ENCODE measurements around the gene CRYGN.

CRYGN gene

DNA sequence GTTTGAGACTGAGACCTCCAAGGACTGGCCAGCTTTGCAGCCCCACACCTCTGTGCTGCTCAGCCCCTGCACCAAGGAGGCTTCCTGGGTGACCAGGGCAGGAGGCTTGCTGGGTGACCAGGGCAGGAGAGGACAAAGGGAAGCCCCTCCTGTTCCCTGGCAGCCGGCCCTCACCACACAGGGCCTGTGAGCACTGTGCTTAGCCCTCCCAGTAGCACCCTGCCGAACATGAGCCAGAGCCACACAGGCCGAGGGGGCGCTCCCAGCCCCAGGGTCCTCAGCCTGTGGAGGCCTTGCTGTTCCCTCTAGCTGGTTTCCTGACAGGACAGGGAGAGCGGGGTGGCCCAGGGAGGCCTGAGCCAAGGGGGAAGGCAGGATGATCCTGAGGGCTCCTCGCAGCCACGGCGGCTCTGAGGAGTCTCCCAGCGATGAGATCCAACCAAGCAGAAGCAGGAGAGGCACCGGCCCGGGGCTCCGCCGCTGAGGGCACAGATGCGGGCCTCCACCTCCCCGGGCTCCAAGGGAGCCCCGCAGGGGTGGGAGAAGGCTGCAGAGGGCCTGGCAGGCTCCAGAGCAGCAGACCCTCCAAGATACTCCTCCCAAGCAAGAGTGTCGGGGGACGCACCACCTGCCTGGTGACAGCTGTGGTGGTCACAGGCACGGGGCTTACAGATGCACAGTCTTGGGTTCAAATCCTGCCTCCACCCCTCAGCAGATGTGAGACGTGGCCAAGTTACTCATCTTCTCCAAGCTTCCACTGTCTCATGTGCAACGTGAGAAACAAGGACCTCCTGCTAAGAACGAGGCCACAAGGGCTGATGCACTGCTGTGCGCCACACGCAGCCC lies 52.6 kb downstream of the CRYGN start:
- Histone ChIP-seq H4K20me1 (ENCODE audit: insufficient read depth) (no peaks in the 10 kb centered on the region), H3K4me2 (no peak overlapping the region), H3K27ac (no peak overlapping the region), H3K27me3 (ENCODE audit: insufficient read depth, low read depth) (peaks cover 18% of the 10 kb centered on the region; the same call in 1 of the 2 replicates), H3K4me3 (IDR thresholded peaks at IDR 0.05; ENCODE audit: insufficient read depth, low read depth, low read length) (no peak overlapping the region), H3K36me3 (ENCODE audit: insufficient read depth) (no peaks in the 10 kb centered on the region), H3K79me2 (ENCODE audit: insufficient read depth, low read depth) (no peaks in the 10 kb centered on the region), H2AFZ (ENCODE audit: low read depth) (no peak overlapping the region), H3K9ac (no peak overlapping the region), H3K4me1 (ENCODE audit: low read depth, poor library complexity, severe bottlenecking) (no peaks in the 10 kb centered on the region)
- TF ChIP-seq, protein P1, sequence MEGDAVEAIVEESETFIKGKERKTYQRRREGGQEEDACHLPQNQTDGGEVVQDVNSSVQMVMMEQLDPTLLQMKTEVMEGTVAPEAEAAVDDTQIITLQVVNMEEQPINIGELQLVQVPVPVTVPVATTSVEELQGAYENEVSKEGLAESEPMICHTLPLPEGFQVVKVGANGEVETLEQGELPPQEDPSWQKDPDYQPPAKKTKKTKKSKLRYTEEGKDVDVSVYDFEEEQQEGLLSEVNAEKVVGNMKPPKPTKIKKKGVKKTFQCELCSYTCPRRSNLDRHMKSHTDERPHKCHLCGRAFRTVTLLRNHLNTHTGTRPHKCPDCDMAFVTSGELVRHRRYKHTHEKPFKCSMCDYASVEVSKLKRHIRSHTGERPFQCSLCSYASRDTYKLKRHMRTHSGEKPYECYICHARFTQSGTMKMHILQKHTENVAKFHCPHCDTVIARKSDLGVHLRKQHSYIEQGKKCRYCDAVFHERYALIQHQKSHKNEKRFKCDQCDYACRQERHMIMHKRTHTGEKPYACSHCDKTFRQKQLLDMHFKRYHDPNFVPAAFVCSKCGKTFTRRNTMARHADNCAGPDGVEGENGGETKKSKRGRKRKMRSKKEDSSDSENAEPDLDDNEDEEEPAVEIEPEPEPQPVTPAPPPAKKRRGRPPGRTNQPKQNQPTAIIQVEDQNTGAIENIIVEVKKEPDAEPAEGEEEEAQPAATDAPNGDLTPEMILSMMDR (conservative IDR thresholded peaks at IDR 0.05; ENCODE audit: low read depth, low read length), result no peak

DNA sequence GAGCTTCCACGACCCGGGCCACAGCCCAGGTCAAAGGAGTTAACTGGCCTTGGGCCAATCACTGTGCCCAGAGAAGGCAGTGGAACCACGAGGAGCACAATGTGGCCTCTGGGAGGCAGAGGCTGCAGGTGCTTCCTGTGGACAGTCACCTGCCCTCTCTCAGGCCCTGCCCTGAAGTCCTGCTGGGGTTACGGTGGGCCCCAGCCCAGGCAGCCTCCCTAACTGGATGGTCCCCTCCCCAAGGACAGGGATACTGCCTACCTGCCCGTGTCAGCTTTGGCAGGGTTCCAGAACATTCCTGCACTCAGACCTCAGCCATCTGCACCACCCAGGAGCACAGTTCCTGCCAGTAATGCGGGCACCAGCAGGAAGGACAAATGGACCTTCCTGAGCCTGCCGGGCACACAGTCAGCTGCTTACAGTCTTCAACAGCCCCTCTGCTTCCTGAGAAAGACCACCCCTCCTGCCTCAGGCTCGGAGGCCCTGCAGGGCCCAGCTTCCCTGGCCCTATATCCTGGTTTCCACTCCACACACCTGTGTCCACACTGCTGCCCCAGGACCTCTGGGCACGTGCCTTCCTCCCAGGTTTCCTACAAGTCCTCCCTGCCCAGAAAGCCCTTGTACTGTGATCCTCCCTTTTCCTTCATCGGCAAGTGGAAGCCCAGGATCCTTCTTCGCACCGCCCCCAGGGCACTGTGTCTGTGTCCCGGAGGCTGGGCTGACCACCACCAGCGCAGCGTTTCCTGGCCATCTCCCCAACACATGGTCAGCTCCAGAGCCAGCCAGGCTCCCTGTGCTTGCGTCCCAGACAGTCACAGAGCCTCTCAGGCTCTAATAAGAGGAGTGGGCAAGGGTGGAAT lies 53.4 kb downstream of the CRYGN start:
- H3K4me3 ChIP-seq (IDR thresholded peaks at IDR 0.05; ENCODE audit: insufficient read depth, low read depth, low read length), result no peak overlapping the region
- no peaks in the 10 kb centered on the region for H3K36me3 ChIP-seq (ENCODE audit: insufficient read depth)
- H3K79me2 ChIP-seq (ENCODE audit: insufficient read depth, low read depth), result no peaks in the 10 kb centered on the region
- H3K9ac ChIP-seq, result no peak overlapping the region
- no peak overlapping the region for H3K27ac ChIP-seq
- H4K20me1 ChIP-seq (ENCODE audit: insufficient read depth), result no peaks in the 10 kb centered on the region
- no peak overlapping the region for H3K4me2 ChIP-seq
- no peak overlapping the region for H2AFZ ChIP-seq (ENCODE audit: low read depth)
- H3K4me1 ChIP-seq (ENCODE audit: low read depth, poor library complexity, severe bottlenecking), result no peaks in the 10 kb centered on the region
- peaks cover 18% of the 10 kb centered on the region; the same call in 1 of the 2 replicates for H3K27me3 ChIP-seq (ENCODE audit: insufficient read depth, low read depth)
- TF ChIP-seq, protein P1 (conservative IDR thresholded peaks at IDR 0.05; ENCODE audit: low read depth, low read length), result no peak

DNA sequence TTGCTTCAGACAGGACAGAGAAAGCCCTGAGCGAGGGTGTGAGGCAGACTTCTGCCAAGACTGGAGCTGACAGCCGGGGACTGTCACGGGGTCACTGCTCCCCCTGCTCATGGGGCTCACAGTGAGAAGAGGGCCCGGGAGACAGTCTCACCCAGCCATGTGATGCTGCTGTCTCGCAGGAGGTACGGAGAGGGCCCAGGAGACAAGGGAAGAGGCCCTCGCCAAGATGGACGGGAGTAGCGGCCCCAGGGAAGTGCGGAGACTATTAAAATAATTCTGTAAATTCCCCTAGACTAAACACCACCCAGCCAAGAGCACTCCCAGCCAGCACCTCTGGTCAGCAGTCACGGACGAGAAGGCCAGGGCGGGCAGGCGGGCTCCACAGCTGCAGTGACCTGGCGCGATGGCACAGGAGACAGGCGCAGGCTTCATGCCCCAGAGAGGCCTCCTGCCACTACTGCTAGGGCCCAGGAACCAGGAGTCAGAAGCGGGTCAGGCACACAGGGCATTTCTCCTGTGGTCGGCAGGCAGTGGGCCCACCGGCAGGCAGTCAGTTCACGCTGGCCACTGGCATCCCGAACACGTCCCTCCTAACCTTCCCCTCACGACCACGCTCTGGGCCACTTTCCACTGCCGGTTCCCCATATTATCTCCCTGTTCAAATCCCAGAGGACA lies 54.2 kb downstream of the CRYGN start:
- no peaks in the 10 kb centered on the region for H3K79me2 ChIP-seq (ENCODE audit: insufficient read depth, low read depth)
- H3K4me2 ChIP-seq, result no peak overlapping the region
- H3K36me3 ChIP-seq (ENCODE audit: insufficient read depth), result no peaks in the 10 kb centered on the region
- peaks cover 18% of the 10 kb centered on the region; the same call in 1 of the 2 replicates for H3K27me3 ChIP-seq (ENCODE audit: insufficient read depth, low read depth)
- TF ChIP-seq, protein P1 (conservative IDR thresholded peaks at IDR 0.05; ENCODE audit: low read depth, low read length), result no peak
- H2AFZ ChIP-seq (ENCODE audit: low read depth), result no peak overlapping the region
- H3K4me3 ChIP-seq (IDR thresholded peaks at IDR 0.05; ENCODE audit: insufficient read depth, low read depth, low read length), result no peak overlapping the region
- no peaks in the 10 kb centered on the region for H4K20me1 ChIP-seq (ENCODE audit: insufficient read depth)
- H3K4me1 ChIP-seq (ENCODE audit: low read depth, poor library complexity, severe bottlenecking), result no peaks in the 10 kb centered on the region
- no peak overlapping the region for H3K27ac ChIP-seq
- H3K9ac ChIP-seq, result no peak overlapping the region

Measured in KMS-11 (cell line).